ENCODE data around the gene KRTAP15-1.

- no peak for TF ChIP-seq CTCF (IDR thresholded peaks at IDR 0.05 in 4 of 5, conservative IDR thresholded peaks at IDR 0.05 in 1 of 5)
- no peak for TF ChIP-seq POLR2A (IDR thresholded peaks at IDR 0.05)
These were observed at the start of gene KRTAP15-1 for GRCh38 chr21:30439975-30440374.

All from gastrocnemius medialis (tissue), 4 donors.